ENCODE measurements around the gene DLG4.

DLG4 gene

GRCh38 chr17:7241090-7241733 is 21.6 kb upstream of the DLG4 start:
- no peak for DNase-seq (ENCODE audit: low read depth)
- peak overlapping the region; percentile 98 for H3K4me3 ChIP-seq (ENCODE audit: low read depth, low read length)
- no peak for TF ChIP-seq CTCF (IDR thresholded peaks at IDR 0.05; ENCODE audit: low read depth, low read length, missing control alignments)
- in situ Hi-C loops (cut with HindIII; ENCODE audit: low sequenced_read_pairs): no loop called here

GRCh38 chr17:7240375-7240774 is 20.7 kb upstream of the DLG4 start:
- peak overlapping the region; percentile 98 for H3K4me3 ChIP-seq (ENCODE audit: low read depth, low read length)
- TF ChIP-seq CTCF (IDR thresholded peaks at IDR 0.05; ENCODE audit: low read depth, low read length, missing control alignments): no peak
- DNase-seq (ENCODE audit: low read depth): no peak
- in situ Hi-C loops (cut with HindIII; ENCODE audit: low sequenced_read_pairs): no loop called here

DNA sequence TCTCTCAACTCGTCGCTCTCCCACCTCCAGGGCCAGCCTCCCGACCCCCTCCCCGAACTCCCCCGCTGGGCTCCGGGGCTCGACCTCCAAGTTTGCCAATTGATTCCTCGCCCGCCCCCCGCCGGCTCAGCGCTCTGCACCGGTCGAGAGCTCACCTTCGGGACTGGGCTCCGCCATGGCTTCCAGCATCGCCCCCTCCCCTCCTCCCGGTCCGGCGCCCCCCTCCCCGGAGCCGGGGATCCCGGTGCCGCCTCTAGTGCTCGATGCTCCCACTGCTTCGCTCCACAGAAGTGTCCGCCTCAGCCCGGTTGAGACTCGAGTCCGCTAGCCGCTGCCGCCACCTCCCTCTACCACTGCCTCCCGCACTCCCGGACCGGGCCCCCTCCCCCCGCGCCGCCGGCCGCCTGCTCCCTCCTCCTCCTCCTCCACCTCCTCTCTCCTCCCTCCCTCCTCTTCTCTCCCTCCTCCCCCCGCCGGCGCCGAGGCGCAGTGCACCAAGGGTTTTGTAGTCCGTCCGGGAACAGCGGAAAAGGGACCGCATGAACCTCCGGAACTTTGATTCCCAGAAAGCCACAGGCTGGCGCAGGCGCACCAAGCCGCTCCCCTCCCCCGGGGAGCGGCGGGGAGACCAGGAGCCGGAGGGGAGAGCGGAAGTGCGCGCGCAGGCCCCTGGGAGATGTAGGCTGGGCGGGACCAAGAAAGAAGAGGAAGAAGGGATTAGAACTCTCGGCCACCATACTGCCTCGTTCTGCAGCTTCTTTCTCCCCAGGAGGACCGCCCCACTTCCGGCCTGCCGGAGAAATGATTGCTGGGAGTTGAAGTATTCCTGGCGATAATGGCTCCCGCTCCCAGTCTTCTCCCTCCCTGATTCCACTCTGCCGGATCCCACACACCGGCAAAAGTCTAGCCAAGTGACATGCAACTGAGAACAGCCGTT is 19.7 kb upstream of the DLG4 start, which contains the start of gene PHF23:
Gene PHF23, minus strand, starts transcription at position 367 of the 937 bp plus-strand sequence. Its CDS starts 178 bp downstream, at position 189.
- TF ChIP-seq CTCF (IDR thresholded peaks at IDR 0.05; ENCODE audit: low read depth, low read length, missing control alignments): no peak
- in situ Hi-C loops (cut with HindIII; ENCODE audit: low sequenced_read_pairs): no loop called here
- peak within 1 kb of the TSS; percentile 99 for H3K4me3 ChIP-seq (ENCODE audit: low read depth, low read length)

GRCh38 chr17:7238420-7239090 is 18.9 kb upstream of the DLG4 start:
- H3K4me3 ChIP-seq (ENCODE audit: low read depth, low read length): peak overlapping the region; percentile 99
- no peak for TF ChIP-seq CTCF (IDR thresholded peaks at IDR 0.05; ENCODE audit: low read depth, low read length, missing control alignments)
- no peak for DNase-seq (ENCODE audit: low read depth)
- in situ Hi-C loops (cut with HindIII; ENCODE audit: low sequenced_read_pairs): no loop called here

More for the DNA sequence above, 19.7 kb upstream of the DLG4 start, which contains the start of gene PHF23:
- peak; percentile 98 for DNase-seq (ENCODE audit: low read depth)

GRCh38 chr17:7237761-7238419 is 18.3 kb upstream of the DLG4 start:
- peak overlapping the region; percentile 99 for H3K4me3 ChIP-seq (ENCODE audit: low read depth, low read length)
- in situ Hi-C loops (cut with HindIII; ENCODE audit: low sequenced_read_pairs): no loop called here
- no peak for DNase-seq (ENCODE audit: low read depth)
- no peak for TF ChIP-seq CTCF (IDR thresholded peaks at IDR 0.05; ENCODE audit: low read depth, low read length, missing control alignments)
